ENCODE results near the gene MGAT5B.

The MGAT5B gene

DNA sequence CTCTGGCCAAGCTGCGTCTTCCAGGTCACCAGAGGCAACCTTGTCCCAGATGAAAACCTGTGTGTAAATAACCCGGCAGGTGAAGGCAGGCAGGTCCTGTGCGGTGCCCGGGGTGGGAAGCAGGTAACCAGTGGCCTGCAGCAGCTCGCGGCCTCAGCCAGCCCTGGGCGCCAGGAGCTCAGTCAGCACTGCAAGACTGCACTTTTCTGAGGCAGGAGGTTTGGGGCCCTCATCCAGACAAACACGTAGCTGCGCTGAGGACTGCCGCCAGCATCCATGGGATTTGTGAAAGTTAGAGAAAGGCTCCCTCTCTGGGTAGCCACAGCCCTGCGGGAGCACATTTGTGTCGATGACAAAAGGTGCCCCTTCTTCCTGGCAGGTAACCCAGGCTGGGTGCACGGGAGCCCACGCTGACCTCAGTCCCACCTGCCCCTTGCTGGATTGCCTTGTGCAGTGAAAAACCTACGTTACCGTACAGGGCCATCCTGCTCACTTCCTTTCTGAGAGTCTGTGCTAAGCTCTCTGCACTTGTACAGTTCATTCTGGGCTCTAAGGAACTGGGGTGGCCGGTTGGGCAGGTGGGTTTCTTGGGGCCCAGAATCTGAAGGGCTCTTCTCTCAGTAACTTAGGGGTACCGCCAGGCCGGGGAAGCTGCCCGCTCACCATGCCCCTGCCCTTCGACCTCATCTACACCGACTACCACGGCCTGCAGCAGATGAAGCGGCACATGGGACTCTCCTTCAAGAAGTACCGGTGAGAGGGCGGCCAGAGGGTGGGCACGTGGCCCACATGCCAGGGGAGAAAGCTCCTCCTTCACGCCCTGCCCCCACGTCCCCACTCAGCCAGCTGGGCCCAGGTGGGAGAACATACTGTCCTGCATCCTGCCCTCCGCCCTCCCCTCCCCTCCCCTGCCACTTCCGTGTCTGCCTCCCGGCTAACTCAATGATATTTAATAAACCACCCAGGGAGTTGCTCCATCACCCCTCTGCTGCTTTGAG, 56.4 kb downstream of the MGAT5B start:
- DNase-seq (ENCODE audit: insufficient read length) (no peak), FAIRE-seq (no peak)
- no peak for TF ChIP-seq POLR2AphosphoS5 (IDR thresholded peaks at IDR 0.05; ENCODE audit: low read depth, low read length)
- TF ChIP-seq TAF1 (IDR thresholded peaks at IDR 0.05; ENCODE audit: borderline replicate concordance, low read depth, low read length), result no peak
- TF ChIP-seq POLR2A (IDR thresholded peaks at IDR 0.05; ENCODE audit: low read depth, low read length), result no peak

DNA sequence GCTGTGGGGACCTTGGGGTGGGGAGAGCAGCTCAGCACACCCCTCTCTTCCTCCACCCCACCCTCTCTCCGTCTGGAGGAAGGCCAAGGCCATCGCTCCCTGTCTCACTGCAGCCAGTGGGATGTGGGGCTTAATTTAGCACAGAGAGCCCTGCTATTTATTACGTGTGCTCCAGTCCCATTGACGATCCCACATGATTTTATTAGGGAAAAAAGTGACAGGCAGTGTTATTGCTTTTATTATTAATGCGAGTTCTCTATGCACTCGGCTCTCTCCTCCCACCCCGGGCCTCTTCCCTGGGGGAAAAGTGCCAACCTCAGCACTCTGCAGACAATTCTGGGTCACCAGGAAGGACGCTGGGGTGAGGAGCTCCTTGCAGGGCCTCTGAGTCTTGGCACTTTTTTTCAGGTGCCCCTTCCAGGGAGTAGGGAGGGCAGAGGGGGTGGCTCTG, 57.3 kb downstream of the MGAT5B start:
- DNase-seq (ENCODE audit: insufficient read length), result no peak
- no peak for FAIRE-seq
- TF ChIP-seq TAF1 (IDR thresholded peaks at IDR 0.05; ENCODE audit: borderline replicate concordance, low read depth, low read length) (no peak), POLR2A (IDR thresholded peaks at IDR 0.05; ENCODE audit: low read depth, low read length) (no peak), POLR2AphosphoS5 (IDR thresholded peaks at IDR 0.05; ENCODE audit: low read depth, low read length) (no peak)

DNA sequence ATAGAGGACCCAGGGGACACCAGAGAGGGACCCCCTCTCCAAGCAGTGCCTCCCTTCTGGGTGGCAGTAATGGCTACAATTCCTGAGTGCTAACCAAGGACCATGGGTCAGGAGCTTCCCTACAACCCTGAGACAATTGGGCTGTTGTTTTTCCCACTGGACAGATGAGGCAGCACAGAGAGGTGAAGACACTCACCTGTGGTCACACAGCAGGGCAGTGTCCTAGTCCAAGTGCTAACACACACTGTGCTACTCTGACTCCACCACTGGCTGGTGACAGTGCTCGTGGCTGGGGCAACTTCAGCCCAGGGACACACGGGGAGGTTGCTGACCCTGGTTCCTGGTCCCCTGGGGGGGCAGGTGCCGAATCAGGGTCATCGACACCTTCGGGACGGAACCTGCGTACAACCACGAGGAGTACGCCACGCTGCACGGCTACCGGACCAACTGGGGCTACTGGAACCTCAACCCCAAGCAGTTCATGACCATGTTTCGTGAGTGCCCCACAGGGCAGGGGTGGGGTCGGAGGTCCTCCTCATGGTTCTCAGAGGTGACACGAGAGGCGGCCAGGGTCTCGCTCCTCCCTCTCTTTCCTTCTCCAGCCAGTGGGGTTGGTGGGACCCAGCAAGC, 58.1 kb downstream of the MGAT5B start:
- FAIRE-seq (no peak), DNase-seq (ENCODE audit: insufficient read length) (no peak)
- TF ChIP-seq POLR2AphosphoS5 (IDR thresholded peaks at IDR 0.05; ENCODE audit: low read depth, low read length) (no peak), TAF1 (IDR thresholded peaks at IDR 0.05; ENCODE audit: borderline replicate concordance, low read depth, low read length) (no peak), POLR2A (IDR thresholded peaks at IDR 0.05; ENCODE audit: low read depth, low read length) (no peak)

GRCh38 chr17:76927577-76927976, 59.4 kb downstream of the MGAT5B start:
- TF ChIP-seq POLR2A (IDR thresholded peaks at IDR 0.05; ENCODE audit: low read depth, low read length) (no peak), POLR2AphosphoS5 (IDR thresholded peaks at IDR 0.05; ENCODE audit: low read depth, low read length) (no peak), TAF1 (IDR thresholded peaks at IDR 0.05; ENCODE audit: borderline replicate concordance, low read depth, low read length) (no peak)
- DNase-seq (ENCODE audit: insufficient read length) (no peak), FAIRE-seq (no peak)

- no peak for DNase-seq (ENCODE audit: insufficient read length)
- FAIRE-seq, result no peak
- TF ChIP-seq POLR2AphosphoS5 (IDR thresholded peaks at IDR 0.05; ENCODE audit: low read depth, low read length) (no peak), TAF1 (IDR thresholded peaks at IDR 0.05; ENCODE audit: borderline replicate concordance, low read depth, low read length) (no peak), POLR2A (IDR thresholded peaks at IDR 0.05; ENCODE audit: low read depth, low read length) (no peak)
Measured at GRCh38 chr17:76927982-76928381, 59.8 kb downstream of the MGAT5B start.

GRCh38 chr17:76929148-76929547, 60.9 kb downstream of the MGAT5B start:
- TF ChIP-seq POLR2AphosphoS5 (IDR thresholded peaks at IDR 0.05; ENCODE audit: low read depth, low read length), result no peak
- TF ChIP-seq POLR2A (IDR thresholded peaks at IDR 0.05; ENCODE audit: low read depth, low read length), result no peak
- TF ChIP-seq TAF1 (IDR thresholded peaks at IDR 0.05; ENCODE audit: borderline replicate concordance, low read depth, low read length), result no peak
- no peak for DNase-seq (ENCODE audit: insufficient read length)
- FAIRE-seq, result no peak

- FAIRE-seq (no peak), DNase-seq (ENCODE audit: insufficient read length) (no peak)
- TF ChIP-seq TAF1 (IDR thresholded peaks at IDR 0.05; ENCODE audit: borderline replicate concordance, low read depth, low read length) (no peak), POLR2A (IDR thresholded peaks at IDR 0.05; ENCODE audit: low read depth, low read length) (no peak), POLR2AphosphoS5 (IDR thresholded peaks at IDR 0.05; ENCODE audit: low read depth, low read length) (no peak)
Measured at GRCh38 chr17:76929601-76930000, 61.4 kb downstream of the MGAT5B start.

DNA sequence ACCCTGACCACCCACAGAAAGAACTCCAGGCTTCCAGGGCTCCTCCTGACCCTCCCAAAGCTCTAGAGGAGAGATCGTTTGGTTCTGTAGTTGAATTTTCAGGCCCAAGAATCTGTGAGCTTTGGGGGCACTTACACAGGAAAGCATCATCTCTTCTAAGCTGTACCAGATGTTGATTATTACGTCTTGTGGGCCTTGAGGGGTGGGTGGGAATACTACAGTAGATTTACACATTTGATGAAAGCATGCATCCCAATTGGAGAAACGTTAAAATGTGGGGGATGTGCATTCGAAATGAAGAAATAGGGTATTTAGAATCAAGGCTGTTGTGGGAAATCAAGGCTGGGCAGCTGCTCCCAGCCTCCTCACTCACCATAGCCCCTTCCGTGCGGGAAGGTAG, 61.9 kb downstream of the MGAT5B start:
- no peak for TF ChIP-seq POLR2AphosphoS5 (IDR thresholded peaks at IDR 0.05; ENCODE audit: low read depth, low read length)
- TF ChIP-seq TAF1 (IDR thresholded peaks at IDR 0.05; ENCODE audit: borderline replicate concordance, low read depth, low read length), result no peak
- TF ChIP-seq POLR2A (IDR thresholded peaks at IDR 0.05; ENCODE audit: low read depth, low read length), result no peak
- FAIRE-seq, result no peak
- no peak for DNase-seq (ENCODE audit: insufficient read length)

GRCh38 chr17:76932402-76933333, 64.5 kb downstream of the MGAT5B start:
- DNase-seq (ENCODE audit: insufficient read length), result no peak
- no peak for FAIRE-seq

GRCh38 chr17:76934561-76935320, 66.5 kb downstream of the MGAT5B start:
- TF ChIP-seq TAF1 (IDR thresholded peaks at IDR 0.05; ENCODE audit: borderline replicate concordance, low read depth, low read length) (no peak), POLR2A (IDR thresholded peaks at IDR 0.05; ENCODE audit: low read depth, low read length) (no peak), POLR2AphosphoS5 (IDR thresholded peaks at IDR 0.05; ENCODE audit: low read depth, low read length) (no peak)
- no peak for FAIRE-seq
- DNase-seq (ENCODE audit: insufficient read length), result no peak

More at GRCh38 chr17:76932402-76933333, 64.5 kb downstream of the MGAT5B start:
- no peak for TF ChIP-seq TAF1 (IDR thresholded peaks at IDR 0.05; ENCODE audit: borderline replicate concordance, low read depth, low read length)
- TF ChIP-seq POLR2A (IDR thresholded peaks at IDR 0.05; ENCODE audit: low read depth, low read length), result no peak
- no peak for TF ChIP-seq POLR2AphosphoS5 (IDR thresholded peaks at IDR 0.05; ENCODE audit: low read depth, low read length)

All from GM12892 (cell line).